Psoas muscle (tissue), 8 donors: ENCODE data around the gene ADRA2C. TPM values are rescaled to one million over a fixed set of nuclear protein-coding genes. Genes with fewer than 3 reads are reported as not detected.
A peak's percentile ranks its signal among the peaks of the same experiment; 100 is the strongest.

Experiments
- ATAC-seq, 4 donors: fragments of 200-7000 bp; cut with Tn5 transposase; one replicate each; pipeline ENCODE4 v1.9.1; 2020; ENCODE audit warnings: moderate library complexity in 3 of 4, mild to moderate bottlenecking in 2 of 4
- DNase-seq, 2 donors: peaks; one replicate each; pipeline ENCODE4 v3.0.0-alpha.2; 2020
- H3K27ac ChIP-seq: fragments of 200-600 bp; one replicate; pipeline ENCODE4 v1.8.0; 2022
- H3K27me3 ChIP-seq, 3 donors: fragments of 200-600 bp in 1 of 3; one replicate each; pipeline versions ENCODE4 v1.6.1 to v1.8.0; 2013 to 2022; ENCODE audit warnings: low read length in 2 of 3, mild to moderate bottlenecking in 2 of 3, moderate library complexity in 1 of 3; ENCODE audit not compliant: insufficient read depth in 3 of 3
- H3K36me3 ChIP-seq, 2 donors: fragments of 200-600 bp in 1 of 2; one replicate each; pipeline versions ENCODE4 v1.6.1 to v1.8.0; 2013 to 2022; ENCODE audit warnings: low read depth in 1 of 2, mild to moderate bottlenecking in 1 of 2, moderate library complexity in 1 of 2; ENCODE audit not compliant: insufficient read depth in 1 of 2
- H3K4me1 ChIP-seq: fragments of 200-600 bp; one replicate; pipeline ENCODE4 v1.8.0; 2022
- H3K4me3 ChIP-seq: fragments of 200-600 bp; one replicate; pipeline ENCODE4 v1.8.0; 2022; ENCODE audit warnings: mild to moderate bottlenecking
- H3K9me3 ChIP-seq: fragments of 200-600 bp; one replicate; pipeline ENCODE4 v1.8.0; 2022
- WGBS, 3 donors: extraction: QIAGEN DNeasy Blood & Tissue Kit; methylation state at CpG; one replicate each; pipeline versions ENCODE4 v1.1.6 to v1.1.7; 2013; 5-methylcytosine and 5-hydroxymethylcytosine counted together
- intact Hi-C, 2 donors: fragments of 100-400 bp; cut with DNase I; formaldehyde crosslinking; loops; one replicate each; pipeline versions ENCODE4 v1.11.0 to v1.14.2; 2022
- polyA plus RNA-seq, 3 donors: library from polyadenylated mRNA; stranded (reverse); fragments of 200-250 nt; gene quantifications; one replicate each; pipeline ENCODE4 v1.2.3, GENCODE V29; 2013
- total RNA-seq, 4 donors: library from RNA; stranded (reverse); fragmentation: NEBNext Ultra II Directional in 2 of 4; extraction: Animal tissue kit (Norgen Biotek cat#: 25700) in 2 of 4; gene quantifications; one replicate each; pipeline versions ENCODE4 v1.2.1 to v1.2.4, GENCODE V29; 2021 to 2023
- TF ChIP-seq, protein P1 (sequence below): fragments of 200-600 bp; IDR thresholded peaks from one replicate; pipeline ENCODE4 v1.8.0; 2022; ENCODE audit warnings: antibody characterized with exemption
- donor health status: healthy with polysubstance abuse.
- donor health status: DM: no; HTN: no; CAD: no; lungs with moderate emphysema.
- donor health status: Bipolar disorder and iron deficiency.
- donor health status: healthy.
- donor health status: DM: yes; HTN: yes; CAD: no.
- donor health status: DM: no; HTN: no; CAD: no.
- donor health status: DM: no; HTN: no; CAD: no.
- donor health status: DM: yes; HTN: yes; CAD: no.

Gene ADRA2C
- total and polyA plus RNA-seq, 7 donors, result 1.8 to 5.0 (median 3.8) TPM

DNA sequence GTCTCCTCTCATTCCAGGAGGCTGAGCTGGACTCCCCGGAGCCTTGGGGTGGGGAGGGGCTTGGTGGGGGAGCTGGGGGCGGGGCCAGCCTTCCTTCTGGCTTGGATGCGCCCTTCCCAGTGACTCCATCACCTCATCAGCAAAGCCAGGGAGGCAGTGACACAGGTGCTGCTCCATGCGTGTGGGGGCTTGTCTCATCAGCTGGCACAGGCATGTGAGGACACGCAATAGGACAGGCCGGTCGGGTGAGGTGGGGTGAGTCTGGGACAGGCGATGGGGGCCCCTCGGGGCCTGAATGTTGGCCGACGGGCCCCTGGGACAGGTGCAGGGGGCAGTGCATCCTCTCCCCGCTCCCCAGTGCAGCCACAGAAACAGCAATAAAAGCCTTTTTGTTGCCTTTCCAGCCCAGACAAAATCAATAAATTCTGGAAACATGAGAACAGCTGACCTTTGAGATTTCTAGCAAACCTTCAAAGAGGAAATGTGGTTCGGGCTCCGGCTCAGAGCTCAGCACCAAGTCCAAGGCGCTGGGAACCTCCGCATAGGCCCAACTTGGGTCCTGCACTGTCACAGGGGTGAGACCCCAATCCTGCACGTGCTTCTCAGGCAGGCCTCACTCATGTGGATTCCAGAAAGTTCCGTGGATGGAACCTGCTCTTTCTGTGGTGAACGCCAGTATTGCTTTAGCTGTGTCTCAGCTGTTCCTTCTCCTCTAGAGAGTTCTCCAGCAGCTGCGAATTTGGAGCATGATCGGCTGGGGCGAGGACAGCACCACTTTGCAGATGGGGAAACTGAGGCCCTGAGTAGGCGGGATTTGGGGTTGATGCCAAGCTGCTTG is 18.5 kb downstream of the ADRA2C start:
- 27 to 40% (median 33%) methylated on average over 23 of the region's 23 CpGs for WGBS, 3 donors
- peaks cover 0 to 38% (median 9%) of the 10 kb centered on the region in 3 donors for H3K27me3 ChIP-seq
- no peak overlapping the region for H3K4me3 ChIP-seq
- H3K36me3 ChIP-seq, result no peaks in the 10 kb centered on the region
- TF ChIP-seq, protein P1, sequence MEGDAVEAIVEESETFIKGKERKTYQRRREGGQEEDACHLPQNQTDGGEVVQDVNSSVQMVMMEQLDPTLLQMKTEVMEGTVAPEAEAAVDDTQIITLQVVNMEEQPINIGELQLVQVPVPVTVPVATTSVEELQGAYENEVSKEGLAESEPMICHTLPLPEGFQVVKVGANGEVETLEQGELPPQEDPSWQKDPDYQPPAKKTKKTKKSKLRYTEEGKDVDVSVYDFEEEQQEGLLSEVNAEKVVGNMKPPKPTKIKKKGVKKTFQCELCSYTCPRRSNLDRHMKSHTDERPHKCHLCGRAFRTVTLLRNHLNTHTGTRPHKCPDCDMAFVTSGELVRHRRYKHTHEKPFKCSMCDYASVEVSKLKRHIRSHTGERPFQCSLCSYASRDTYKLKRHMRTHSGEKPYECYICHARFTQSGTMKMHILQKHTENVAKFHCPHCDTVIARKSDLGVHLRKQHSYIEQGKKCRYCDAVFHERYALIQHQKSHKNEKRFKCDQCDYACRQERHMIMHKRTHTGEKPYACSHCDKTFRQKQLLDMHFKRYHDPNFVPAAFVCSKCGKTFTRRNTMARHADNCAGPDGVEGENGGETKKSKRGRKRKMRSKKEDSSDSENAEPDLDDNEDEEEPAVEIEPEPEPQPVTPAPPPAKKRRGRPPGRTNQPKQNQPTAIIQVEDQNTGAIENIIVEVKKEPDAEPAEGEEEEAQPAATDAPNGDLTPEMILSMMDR, result no peak
- no peak for ATAC-seq
- H3K27ac ChIP-seq, result no peak overlapping the region
- H3K9me3 ChIP-seq, result no peaks in the 10 kb centered on the region
- DNase-seq, result no peak
- intact Hi-C loops, result no loop called here
- no peaks in the 10 kb centered on the region for H3K4me1 ChIP-seq

DNA sequence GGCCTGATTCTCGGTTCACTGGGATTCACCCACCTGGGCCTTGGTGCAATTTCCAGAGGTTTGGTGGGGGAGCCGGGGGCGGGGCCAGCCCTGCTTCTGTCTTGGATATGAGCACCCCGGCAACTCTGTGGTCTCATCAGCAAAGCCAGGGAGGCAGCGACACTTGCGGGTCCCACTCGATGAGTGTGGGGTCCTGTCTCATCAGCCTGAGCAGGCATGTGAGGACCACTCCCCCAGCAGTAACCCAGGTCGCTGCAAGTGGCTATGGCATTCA is 19.0 kb downstream of the ADRA2C start:
- Histone ChIP-seq H3K27ac (no peak overlapping the region), H3K9me3 (no peaks in the 10 kb centered on the region), H3K36me3 (no peaks in the 10 kb centered on the region), H3K4me3 (no peak overlapping the region), H3K4me1 (no peaks in the 10 kb centered on the region), H3K27me3 (peaks cover 0 to 38% (median 9%) of the 10 kb centered on the region in 3 donors)
- TF ChIP-seq, protein P1, result no peak
- WGBS, 3 donors, result 75 to 91% (median 80%) methylated on average over 7 to 8 of the region's 8 CpGs
- DNase-seq (no peak), ATAC-seq (no peak)
- intact Hi-C loops, result no loop called here

DNA sequence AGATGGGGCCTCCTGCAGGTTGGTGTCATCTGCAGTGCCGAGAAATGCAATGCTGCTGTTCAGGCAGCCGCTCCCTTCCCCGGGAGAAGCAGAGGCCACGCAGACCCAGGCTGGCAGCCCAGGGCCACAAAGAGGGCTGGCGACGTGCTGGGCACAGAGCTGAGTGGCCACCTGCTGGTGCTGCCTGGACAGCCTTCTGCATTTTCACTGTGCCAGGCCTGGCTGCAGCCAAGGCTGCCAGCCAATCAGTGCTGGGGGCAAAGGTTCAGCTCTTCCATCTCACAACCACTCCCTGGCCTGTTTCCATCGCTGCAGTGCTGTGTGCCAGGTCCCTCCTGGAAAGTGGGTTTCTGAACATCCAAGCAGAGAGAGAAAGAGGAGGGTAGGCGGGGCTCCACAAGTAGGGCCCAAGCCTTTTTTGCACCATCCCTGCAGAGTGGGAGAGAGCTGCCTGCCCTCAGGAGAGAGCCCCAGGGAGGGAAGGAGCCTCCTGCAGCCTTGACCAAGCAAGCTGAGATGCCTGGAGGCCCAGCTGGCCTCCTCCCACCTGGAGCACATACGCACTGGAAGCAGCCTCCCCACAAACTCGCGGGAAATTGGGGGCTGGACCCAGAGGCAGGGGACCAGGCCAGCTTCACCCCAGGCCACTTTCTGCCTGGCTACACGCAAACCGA is 20.1 kb downstream of the ADRA2C start:
- TF ChIP-seq, protein P1, result no peak
- Histone ChIP-seq H3K36me3 (no peaks in the 10 kb centered on the region), H3K27me3 (peaks cover 0 to 37% (median 9%) of the 10 kb centered on the region in 3 donors), H3K4me1 (no peaks in the 10 kb centered on the region), H3K4me3 (no peak overlapping the region), H3K27ac (no peak overlapping the region), H3K9me3 (no peaks in the 10 kb centered on the region)
- intact Hi-C loops, result no loop called here
- DNase-seq (no peak), ATAC-seq (peak in 3 of 4 donors; percentile 47 to 66 (median 56))
- 39 to 55% (median 41%) methylated on average over 11 to 13 of the region's 13 CpGs for WGBS, 3 donors

DNA sequence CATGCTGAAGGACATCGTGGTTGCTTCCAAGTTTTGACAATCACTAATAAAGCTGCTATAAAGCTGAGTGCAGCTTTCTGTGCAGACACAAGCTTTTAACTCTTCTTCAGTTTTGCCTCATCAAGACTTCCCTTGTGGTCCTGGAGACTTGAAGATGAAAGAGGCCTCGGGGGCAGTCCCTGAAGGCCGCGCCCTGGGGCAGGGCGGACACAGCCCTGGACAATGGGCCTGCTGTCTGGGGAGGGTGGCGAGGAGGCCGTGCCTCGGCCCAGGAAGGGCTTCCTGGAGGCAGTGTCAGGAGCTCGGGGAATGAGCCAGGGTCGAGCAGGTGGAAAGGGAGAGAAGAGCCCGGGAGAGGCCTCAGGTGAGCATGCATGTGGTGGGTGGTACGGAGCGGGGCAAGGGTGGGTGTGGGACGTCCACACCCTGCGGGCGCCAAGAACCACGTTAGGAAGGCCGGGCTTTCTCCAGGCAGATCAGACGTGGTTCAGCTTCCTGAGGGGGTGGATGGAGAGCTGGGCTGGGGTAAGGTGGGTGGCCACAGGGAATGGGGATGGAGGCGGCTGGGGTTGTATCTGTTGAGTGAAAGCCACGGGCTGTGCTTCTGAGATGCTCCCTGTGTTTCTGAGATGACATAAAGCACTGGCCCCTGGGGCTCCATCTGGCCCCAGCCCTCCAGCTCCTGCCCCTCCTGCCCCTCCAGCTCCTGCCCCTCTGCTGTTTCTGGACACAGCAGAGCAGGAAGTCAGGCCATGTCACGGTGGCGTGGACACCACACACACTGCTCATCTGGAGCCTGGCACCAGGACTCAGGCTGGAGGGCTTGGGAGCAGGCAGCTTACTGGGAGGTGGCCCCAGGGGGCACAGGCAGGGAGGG is 21.5 kb downstream of the ADRA2C start:
- WGBS, 3 donors, result 83 to 88% (median 84%) methylated on average over 23 of the region's 23 CpGs
- DNase-seq (no peak), ATAC-seq (no peak)
- Histone ChIP-seq H3K4me1 (no peaks in the 10 kb centered on the region), H3K9me3 (no peaks in the 10 kb centered on the region), H3K36me3 (no peaks in the 10 kb centered on the region), H3K27ac (no peak overlapping the region), H3K27me3 (peaks cover 0 to 26% (median 5%) of the 10 kb centered on the region in 3 donors), H3K4me3 (no peak overlapping the region)
- TF ChIP-seq, protein P1, result no peak
- intact Hi-C loops, result no loop called here
